NCI-H1048 (cell line): ENCODE results near the gene ASS1.
"Not testable (repeated sequence)": the region's sequence is repeated elsewhere in the genome, so short reads cannot be mapped to it uniquely, and the experiment has no call there.

Source experiments
- DNase-seq: peaks from one replicate; lab custom pipeline; 2025; lab: John Stamatoyannopoulos, UW

Gene ASS1

DNA sequence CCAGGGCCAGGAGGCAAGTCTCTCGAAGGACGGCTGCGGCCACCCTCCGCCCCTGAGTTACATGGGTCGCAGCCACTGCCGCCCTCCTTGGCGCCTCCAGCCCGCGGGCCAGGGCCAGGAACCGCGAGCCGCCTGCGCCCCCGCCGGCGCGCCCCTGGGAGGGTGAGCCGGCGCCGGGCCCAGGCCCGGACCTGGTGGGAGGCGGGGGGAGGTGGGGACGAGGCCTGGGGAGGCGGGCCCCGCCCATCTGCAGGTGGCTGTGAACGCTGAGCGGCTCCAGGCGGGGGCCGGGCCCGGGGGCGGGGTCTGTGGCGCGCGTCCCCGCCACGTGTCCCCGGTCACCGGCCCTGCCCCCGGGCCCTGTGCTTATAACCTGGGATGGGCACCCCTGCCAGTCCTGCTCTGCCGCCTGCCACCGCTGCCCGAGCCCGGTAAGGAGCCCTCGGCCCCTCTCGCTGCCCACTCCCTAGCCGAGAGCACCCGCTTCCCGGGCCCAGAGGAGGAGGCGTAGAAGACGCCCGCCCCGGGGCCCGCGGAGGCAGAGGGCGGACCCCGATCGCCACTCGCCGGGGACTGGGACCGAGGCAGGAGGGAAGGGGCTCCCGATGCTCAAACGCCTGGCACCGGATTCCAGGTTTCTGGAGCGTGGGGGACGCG is at the start of gene ASS1:
Gene ASS1 (plus strand): TSS at position 397 of the 657 bp plus-strand sequence. CDS start 7,268 bp downstream, outside the sequence.
- no peak for DNase-seq

DNA sequence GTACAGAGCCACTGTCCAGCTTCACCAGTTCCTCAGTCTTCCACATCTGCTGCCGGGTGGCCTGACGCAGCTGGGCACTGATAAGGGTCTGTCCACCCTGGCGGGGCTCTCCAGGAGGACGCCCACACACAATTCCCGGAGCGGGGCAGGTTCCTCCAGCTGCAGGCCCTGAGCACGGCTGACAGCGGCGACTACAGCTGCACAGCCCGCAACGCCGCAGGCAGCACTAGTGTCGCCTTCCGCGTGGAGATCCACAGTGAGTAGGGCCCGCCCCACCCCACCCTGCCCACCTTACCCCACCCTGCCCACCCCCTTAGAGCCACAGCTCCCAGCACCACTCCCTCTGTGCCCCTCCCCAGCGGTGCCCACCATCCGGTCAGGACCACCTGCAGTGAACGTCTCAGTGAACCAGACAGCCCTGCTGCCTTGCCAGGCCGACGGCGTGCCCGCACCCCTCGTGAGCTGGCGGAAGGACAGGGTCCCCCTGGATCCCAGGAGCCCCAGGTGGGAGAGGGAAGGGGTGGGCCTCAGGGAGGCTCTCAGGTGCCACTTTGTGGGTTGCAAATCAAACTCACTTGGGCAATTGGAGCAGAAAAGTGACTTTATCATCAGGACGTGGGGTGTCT is 48.8 kb upstream of the ASS1 start:
- no peak for DNase-seq

DNA sequence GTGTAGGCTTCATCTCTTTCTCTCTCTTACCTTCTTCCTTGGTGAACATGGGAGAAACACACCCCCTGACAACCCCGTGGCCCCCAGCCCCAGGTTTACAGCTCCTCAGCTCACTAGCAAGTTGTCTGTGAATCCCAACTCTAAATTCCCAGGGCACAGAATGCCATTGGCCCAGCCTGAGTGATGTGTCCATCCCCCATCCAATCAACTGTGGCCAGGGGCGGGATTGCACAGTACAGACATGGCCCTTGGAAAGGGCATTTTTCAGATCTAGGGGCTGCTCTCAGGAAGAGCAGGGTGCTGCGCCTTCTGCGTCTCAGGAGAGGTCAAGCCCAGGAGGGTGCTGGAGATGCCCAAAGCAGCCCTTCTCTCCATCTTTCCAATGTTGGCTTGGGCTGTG is 48.2 kb upstream of the ASS1 start:
- no peak for DNase-seq

DNA sequence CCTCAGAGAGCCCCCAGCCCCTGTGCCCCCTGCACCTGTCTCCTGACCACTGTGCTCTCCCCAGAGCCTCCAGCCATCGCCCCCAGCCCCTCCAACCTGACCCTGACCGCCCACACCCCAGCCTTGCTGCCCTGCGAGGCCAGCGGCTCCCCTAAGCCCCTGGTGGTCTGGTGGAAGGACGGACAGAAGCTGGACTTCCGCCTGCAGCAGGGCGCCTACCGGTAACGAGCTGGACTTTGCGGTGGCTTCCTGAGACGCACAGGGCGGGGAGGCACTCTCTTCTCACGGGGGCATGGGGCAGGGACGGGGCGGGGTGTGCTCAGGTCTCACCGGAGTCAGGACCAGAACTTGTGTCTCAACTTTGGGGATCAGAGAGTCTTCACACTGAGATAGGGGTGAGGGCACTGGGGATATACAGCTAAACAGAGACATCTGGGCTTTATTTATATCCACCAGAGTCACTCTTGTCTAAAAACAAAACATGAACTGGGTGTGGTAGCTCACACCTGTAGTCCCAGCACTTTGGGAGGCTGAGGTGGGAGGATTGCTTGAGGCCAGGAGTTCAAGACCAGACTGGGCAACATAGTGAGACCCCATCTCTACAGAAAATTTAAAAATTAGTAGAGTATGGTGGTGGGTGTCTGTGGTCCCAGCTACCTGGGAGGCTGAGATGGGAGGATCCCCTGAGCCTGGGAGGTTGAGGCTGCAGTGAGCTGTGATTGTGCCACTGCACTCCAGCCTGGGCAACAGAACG is 46.1 kb upstream of the ASS1 start:
- no peak for DNase-seq

DNA sequence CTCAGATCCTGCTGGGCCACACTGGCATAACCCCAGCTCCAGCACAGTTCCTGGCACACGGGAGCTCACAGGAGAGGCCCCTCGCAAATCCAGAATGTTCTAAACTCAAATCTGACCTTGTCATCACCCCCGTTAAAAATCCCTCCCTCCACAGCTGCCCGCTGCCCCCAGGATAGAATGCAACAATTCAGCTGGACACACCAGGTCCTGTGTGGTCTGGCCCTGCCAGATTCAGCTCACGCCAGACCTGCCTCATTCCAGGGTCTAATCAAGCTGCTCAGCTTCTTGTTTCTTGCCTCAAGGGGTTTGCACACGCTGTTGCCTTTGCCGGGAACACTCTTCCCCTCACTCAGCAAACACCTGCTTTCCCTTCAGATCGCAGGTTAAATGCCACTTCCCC is 45.0 kb upstream of the ASS1 start:
- no peak for DNase-seq

DNA sequence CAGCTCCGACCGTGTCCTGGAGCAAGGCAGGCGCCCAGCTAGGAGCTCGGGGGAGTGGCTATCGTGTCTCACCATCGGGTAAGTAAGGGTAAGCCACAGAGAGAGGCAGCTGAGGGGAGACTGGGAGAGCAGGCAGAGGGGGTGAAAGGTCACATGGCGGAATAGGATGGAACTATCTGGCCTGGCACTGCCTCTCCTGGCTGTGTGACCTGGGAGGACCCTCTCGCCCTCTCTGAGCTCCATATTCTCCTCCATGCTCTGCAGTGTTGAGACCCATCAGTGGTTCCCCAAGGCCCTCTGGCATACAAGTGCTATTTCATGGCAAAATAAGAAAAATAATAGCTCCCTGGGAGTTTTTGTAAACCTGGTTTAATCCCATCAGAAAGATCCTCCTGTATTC is 43.9 kb upstream of the ASS1 start:
- no peak for DNase-seq

DNA sequence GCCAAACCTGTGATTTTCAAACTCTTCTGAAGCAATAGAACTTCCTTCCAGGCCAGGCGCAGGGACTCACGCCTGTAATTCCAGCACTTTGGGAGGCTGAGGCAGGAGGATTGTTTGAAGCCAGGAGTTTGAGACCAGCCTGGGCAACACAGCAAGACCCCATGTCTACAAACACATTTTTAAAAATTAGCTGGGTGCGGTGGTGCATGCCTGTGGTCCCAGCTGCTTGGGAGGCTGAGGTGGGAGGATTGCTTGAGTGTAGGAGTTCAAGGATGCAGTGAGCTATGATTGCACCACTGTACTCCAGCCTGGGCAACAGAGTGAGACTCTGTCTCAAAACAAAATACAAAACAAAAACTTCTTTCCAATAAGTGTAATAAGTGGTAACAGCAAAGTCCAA is 43.0 kb upstream of the ASS1 start:
- not testable (repeated sequence) for DNase-seq

DNA sequence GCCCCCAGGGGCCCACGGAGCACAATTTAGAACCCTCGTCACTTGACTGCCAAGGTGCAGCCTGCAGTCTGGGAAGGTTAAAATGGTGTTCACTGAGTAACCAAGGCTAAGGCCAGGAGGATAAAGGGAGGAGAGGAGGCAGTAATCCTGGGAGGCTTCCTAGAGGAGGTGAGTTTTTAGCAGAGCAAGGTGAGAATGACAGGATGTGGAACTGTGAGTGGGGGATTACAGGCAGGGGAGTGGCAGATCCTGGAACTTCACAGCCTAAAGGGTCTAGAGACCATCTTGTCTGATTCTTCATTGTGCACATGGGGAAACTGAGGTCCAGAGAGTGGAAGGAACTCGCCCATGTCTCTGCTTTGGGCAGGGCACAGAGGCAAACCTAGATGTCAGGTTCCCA is 42.5 kb upstream of the ASS1 start:
- DNase-seq = no peak

DNA sequence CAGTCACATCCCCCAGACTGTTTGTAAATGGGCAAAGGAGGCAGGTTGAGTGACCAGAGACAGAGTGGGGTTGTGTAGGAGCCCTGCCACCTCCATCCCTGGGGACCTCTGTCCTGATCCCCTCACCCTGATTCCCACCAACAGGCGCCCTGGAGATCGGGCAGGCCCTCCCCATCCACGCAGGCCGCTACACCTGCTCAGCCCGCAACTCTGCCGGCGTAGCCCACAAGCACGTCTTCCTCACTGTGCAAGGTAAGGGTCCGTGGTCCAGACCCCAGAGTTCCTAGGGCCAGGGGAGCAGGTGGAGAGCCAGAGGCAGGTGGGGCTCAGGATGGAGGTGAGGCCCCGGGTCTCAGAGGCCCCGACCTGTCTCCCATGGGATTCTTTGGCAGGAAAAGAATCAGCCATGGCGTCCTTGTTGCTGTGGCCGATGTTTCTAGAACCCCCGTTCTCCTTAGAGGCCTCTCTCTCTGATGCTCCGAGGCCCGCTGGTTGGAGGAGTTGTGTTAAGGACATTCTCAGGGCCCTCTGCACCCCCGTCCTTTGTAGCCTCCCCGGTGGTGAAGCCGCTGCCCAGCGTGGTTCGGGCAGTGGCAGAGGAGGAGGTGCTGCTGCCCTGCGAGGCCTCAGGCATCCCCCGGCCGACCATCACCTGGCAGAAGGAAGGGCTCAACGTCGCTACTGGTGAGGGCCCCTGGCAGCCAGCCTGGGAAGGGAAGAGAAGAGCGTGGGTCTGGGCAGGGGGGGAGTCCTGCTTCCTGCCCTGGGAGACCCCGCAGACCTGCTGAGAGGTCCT is 41.9 kb upstream of the ASS1 start:
- DNase-seq = no peak

DNA sequence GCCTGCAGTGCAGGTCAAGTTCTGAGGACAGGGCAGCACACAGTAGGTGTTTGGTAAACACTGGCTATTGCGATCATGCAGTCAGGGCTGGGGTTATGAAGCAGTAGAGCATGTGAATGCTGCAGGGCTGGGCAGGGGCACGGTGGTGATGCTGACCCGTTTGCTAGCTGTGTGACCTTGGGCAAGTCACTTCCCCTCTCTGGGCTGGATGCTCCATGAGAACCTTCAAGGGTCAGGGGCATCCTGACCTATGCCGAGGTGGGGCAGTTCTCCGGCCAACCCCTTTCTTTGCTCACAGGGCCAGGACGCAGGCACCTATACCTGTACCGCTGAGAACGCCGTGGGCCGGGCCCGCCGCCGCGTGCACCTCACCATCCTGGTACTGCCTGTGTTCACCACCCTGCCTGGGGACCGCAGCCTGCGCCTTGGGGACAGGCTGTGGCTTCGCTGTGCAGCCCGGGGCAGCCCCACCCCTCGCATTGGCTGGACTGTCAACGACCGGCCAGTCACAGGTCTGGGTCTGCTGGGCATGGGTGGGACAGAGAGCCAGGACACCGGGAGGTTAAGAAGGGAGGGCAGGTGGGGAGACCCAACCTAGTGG is 39.0 kb upstream of the ASS1 start:
- no peak for DNase-seq

DNA sequence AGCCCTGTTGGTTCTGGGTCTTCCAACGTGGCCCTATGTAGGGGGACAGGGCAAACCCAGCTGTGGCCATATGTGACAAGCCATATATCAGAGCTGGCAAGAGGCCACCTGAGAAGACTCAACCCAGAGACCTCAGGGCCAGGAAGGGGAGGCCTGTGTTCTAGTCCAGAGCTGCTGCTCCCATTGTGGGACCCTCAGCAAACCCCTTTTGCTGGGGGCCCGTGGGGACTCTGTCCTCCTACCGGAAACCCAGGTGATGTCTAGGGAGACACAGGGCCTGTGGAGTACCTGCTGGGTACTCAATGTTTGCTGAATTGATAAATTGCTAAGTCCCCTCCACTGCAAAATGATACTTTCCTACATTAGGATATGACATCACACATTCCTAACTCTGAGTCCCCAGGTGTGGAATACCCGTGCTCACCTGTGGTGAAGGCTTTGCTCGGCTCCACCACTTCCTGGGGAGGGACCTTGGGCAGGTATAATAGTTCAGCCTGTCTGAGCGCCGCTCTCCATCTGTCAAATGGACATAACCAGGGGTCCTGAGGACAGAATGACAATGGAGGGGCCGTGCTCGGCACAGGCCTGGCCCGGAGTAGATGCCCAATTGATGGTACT is 38.4 kb upstream of the ASS1 start:
- no peak for DNase-seq

DNA sequence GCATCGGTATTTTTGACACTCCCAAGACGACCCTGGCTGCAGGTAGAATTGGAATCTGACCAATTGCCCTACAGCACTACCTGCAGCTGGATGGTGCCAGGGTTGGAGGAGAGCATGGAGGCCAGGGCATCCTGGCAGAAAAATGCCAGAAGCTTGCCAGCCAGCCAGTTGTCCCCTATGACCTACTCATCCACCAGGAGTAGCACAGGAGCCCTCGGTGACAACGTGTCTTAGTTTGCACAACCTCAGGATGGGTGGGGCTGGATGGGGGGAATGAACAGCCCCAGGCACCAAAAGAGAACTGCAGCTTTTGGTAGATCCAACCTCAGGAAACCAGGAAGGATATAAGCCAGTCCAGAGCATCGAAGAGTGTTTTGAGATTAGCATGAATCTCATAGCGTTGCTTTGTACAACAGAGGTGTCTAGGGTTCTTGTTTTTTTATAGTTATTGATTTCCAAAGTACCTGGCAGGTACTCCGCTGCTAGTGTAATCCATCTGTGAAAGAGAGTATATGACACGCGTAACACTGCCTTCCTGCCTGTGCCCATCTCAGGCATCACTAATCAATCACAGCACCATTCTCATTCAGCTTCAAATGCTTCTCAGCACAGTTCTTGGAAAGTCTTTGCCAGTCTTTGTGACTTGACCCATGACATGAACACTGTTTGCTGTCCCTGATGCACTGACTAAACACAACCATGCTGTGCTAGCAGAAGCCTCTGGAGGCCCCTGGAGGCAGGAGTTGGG is 36.7 kb upstream of the ASS1 start:
- DNase-seq = no peak

DNA sequence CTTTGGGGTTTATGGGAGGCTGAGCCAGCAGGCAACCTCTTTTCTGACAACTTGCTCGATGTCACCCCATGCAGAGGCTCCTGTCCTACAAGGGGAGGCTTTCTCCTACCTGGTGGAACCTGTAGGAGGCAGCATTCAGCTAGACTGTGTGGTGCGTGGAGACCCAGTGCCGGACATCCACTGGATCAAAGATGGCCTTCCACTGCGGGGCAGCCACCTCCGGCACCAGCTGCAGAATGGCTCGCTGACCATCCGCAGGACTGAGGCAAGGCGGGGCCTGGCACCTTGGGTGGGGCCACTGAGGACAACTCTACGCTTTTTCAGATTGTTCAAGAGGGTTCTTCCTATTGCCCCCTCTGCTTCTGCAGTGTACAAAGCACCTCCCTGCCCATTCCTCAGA is 36.1 kb upstream of the ASS1 start:
- DNase-seq = no peak

DNA sequence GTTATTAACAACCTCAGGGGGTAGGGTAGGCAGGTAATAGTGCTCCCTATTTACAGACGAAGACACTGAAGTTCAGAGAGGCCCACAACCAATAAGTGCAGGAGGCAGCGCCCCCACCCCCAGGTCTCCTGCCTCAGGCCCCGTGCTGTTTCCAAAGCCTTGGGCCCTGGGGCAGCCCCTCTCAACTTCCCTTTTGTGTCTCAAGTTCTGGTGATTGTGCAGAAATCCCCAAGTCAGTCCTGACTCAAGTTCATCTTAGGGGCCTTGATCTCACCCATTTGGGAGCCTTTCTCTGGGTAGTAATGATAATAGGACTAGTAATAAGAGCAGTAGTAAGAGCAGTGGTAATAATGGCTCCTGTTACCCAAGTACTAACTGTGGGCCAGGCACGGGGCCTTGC is 35.5 kb upstream of the ASS1 start:
- DNase-seq = no peak

DNA sequence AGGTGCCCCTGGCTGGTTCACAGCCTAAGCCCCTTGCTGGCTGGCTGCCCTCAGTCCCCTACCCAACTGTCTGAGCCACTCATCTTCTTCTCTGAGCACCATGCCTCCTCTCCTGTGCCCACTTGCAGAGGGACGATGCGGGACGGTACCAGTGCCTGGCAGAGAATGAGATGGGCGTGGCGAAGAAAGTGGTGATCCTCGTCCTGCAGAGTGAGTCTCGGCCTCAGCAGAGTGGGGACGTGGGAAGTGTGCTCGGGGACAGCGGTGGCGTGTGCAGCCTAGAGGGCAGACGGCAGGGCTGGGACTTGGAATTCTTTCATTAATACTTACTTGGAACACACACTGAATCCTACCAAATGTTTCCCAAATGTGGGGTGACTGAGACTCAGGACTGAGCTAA is 34.3 kb upstream of the ASS1 start:
- DNase-seq = no peak

DNA sequence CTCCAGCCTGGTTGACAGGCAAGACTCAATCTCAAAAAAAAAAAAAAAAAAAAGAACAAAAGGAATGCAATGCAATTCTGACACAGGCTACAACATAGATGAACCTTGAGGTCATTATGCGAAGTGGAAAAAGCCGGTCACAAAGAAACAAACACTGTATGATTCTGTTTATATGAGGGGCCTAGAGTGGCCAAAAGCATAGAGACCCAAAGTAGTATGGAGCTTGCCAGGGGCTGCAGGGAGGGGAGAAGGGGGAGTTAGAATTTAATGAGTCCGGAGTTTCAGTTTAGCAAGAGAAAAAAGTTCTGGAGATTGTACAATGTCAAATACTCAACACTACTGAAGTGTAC is 33.2 kb upstream of the ASS1 start:
- no peak for DNase-seq

DNA sequence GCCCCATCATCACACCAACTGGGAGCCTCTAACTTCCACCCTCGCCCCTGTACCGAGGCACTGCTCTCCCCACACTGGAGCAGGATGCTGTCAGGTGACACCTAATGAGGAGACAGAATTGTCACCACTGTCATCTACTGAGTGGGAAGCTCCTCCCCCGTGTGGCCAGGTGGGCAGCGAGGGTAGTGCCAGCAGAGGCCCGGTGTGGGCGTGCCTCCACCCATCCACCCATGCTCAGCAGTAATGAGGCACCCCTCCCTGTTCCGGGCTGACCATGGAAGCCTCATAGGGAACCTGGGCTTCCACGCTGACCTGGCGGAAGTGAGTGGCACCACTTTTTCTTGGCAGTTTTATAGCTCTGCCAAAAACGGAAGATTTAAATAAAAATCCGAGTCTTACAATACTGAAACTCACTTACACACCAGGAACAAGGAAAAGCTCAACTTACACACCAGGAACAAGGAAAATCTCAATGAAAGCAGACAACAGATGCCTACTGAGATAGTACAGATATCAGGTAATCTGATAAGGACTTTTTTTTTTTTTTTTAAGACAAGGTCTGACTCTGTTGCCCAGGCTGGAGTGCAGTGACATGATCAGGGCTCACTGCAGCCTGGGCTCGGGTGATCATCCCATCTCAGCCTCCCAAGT is 30.6 kb upstream of the ASS1 start:
- DNase-seq = no peak

DNA sequence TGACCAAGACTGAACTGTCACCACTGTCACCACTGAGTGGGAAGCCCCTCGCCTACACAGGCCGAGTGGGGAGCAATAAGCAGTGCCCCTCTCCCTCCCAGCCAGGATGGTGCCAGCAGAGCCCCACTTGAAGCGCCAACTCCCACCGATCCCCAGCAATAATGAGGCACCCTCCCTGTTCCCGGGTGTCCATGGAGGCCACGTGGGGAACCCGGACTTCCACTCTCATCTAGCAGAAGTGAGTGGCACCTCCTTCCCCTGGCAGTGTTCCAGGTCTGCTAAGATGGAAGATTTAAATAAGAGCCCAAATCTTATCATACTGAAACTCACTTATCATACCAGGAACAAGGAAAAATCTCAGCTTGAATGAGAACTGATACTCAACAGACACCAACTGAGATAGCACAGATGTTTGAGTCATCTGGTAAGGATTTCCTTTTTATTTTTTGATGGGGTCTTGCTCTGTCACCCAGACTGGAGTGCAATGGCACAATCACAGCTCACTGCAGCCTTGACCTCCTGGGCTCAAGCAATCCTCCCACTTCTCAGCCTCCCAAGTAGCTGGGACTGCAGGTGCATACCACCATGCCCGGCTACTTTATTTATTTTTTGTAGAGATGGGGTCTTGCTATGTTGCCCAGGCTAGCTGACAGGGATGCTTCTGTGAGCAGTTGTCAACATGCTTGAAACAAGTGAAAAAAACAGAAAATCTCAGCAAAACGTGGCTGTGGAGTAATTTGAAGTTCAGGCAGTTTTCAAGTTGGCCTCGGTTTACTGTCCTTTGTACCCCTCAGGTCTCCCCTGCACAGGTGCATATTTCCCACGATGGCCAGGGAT is 29.6 kb upstream of the ASS1 start:
- no peak for DNase-seq

DNA sequence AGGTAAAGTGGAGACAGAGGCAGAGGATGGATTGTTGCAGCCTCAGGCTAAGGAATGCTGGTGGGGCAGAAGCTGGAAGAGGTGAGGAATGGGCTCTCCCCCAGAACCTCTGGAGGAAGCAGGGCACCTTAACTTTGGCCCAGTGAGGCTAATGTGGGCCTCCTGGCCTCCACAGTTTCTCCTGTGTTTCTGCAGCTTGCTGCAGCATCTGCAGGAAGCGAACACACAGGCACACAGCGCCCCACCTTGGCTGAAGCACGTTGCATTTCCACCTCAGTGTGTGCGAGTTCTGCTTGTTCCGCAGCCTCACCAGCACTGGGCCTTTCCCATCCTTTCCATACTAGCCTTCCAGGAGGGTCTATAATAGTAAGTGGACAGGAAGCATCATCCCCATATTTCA is 27.2 kb upstream of the ASS1 start:
- no peak for DNase-seq

DNA sequence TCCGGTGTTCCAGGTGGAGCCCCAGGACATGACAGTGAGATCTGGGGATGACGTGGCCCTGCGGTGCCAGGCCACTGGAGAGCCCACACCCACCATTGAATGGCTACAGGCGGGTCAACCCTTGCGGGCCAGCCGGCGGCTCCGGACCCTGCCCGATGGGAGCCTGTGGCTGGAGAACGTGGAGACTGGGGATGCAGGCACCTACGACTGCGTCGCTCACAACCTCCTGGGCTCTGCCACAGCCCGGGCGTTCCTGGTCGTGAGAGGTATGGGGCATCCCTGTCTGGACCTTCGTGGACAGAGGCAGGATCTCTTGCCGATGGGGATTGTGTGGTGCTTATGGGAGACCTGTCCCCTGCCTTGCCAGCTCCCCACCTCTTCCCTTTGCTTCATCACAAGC is 26.0 kb upstream of the ASS1 start:
- DNase-seq = no peak
